Sigmoid colon (tissue), 4 donors: Measurements from ENCODE around the gene CCNK.

Experiments used
- POLR2AphosphoS5 ChIP-seq, 4 donors: sonication (generic); formaldehyde crosslinking; IDR thresholded peaks; one replicate each; pipeline ENCODE4 v1.6.1; 2017; ENCODE audit warnings: antibody characterized with exemption in 4 of 4
- TF ChIP-seq, protein P1 (sequence below), 4 experiments: fragments of 450-650 bp in 3 of 4; fragments of 200-600 bp in 1 of 4; IDR thresholded peaks; one replicate each; pipeline ENCODE4 v1.5.1; 2016 to 2019; ENCODE audit warnings: antibody characterized with exemption in 4 of 4, mild to moderate bottlenecking in 3 of 4, moderate library complexity in 2 of 4

DNA sequence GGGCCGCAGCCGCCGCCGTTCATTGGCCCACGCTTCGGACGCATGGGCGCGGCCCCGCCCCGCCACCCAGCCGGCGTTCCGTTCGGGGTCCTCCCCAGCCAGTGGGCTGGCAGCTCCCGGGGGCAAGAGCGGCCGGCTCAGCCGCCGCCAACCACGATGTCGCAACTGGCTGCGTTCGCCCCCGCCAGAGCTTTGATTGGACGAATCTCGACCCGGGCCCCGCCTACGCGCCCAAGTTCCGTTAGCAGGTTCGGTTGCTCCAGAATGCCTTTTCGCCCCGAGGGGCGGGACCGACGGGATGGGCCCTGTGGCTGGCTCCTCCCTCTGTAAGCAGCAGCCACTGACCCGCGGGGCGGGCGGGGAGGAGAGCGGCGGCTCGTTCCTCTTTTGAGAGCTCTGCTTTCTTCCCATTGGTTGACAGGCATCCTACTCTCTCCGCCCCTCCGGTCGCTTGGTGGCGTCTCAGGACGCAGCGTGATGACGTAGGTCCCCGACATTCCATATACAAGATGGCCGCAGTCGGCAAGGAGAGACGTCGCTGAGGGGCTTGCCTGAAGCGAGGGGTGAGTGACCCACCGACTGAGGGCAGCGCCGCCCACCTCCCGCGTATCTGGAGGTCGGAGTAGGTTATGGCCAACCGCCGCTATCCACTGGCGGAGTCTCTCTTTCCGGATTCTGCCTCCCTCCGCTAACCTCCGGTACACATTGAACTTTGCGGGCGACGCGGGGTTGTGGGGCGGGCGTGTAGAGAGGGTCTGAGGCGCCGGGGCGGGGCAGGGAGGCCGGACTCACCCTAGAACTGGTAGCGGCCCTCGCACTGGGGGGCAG is at the start of gene CCNK:
- TF ChIP-seq, protein P1, sequence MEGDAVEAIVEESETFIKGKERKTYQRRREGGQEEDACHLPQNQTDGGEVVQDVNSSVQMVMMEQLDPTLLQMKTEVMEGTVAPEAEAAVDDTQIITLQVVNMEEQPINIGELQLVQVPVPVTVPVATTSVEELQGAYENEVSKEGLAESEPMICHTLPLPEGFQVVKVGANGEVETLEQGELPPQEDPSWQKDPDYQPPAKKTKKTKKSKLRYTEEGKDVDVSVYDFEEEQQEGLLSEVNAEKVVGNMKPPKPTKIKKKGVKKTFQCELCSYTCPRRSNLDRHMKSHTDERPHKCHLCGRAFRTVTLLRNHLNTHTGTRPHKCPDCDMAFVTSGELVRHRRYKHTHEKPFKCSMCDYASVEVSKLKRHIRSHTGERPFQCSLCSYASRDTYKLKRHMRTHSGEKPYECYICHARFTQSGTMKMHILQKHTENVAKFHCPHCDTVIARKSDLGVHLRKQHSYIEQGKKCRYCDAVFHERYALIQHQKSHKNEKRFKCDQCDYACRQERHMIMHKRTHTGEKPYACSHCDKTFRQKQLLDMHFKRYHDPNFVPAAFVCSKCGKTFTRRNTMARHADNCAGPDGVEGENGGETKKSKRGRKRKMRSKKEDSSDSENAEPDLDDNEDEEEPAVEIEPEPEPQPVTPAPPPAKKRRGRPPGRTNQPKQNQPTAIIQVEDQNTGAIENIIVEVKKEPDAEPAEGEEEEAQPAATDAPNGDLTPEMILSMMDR (IDR thresholded peaks at IDR 0.05) = no peak
- peak; percentile 99 to 100 (median 99) for TF ChIP-seq POLR2AphosphoS5 (IDR thresholded peaks at IDR 0.05)
